Thyroid gland (tissue), 4 donors: ENCODE data around the gene FMNL3.

ENCODE experiments used
- CTCF ChIP-seq, 6 experiments: fragments of 200-600 bp in 3 of 6; fragments of 450-650 bp in 3 of 6; sonication (generic) in 3 of 6; IDR thresholded peaks; one replicate each; pipeline ENCODE4 v1.5.1; 2016 to 2019; ENCODE audit warnings: antibody characterized with exemption in 6 of 6, mild to moderate bottlenecking in 2 of 6, inconsistent platforms in 1 of 6, moderate library complexity in 1 of 6
- POLR2A ChIP-seq, 2 donors: fragments of 450-650 bp; IDR thresholded peaks; one replicate each; pipeline ENCODE4 v1.6.1; 2017; ENCODE audit warnings: antibody characterized with exemption in 2 of 2, mild to moderate bottlenecking in 2 of 2, moderate library complexity in 1 of 2

DNA sequence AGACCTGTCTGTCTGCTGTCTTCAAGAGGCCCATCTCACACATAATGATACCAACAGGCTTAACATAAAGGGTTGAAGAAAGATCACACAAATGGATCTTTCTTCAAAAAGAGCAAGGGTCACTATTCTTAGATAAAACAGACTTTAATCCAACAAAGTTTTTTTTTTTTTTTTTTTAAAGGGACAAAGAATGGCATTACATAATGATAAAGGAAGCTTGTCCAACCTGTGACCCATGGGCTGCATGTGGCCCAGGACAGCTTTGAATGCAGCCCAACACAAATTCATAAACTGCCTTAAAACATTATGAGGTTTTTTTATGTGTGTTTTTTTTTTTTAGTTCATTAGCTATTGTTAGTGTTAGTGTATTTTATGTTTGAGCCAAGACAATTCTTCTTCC, 95.0 kb downstream of the FMNL3 start:
- TF ChIP-seq CTCF (IDR thresholded peaks at IDR 0.05) (no peak), POLR2A (IDR thresholded peaks at IDR 0.05) (no peak)
